Fibroblast of skin of back (primary cell): Measurements from ENCODE around the gene SNX9.

Experiments
- DNase-seq: peaks from one replicate; pipeline ENCODE4 v3.0.0-alpha.2; 2013

SNX9 gene

GRCh38 chr6:157981395-157982101 is 158.5 kb downstream of the SNX9 start, which contains the start of gene SYNJ2:
Gene SYNJ2, plus strand, starts transcription at chr6:157981863. Its CDS starts 99 bp downstream, at chr6:157981962.
- DNase-seq: peak; percentile 88

- DNase-seq: peak; percentile 37
Measured at GRCh38 chr6:157982102-157982562, 159.1 kb downstream of the SNX9 start.

GRCh38 chr6:157982563-157983405 is 159.7 kb downstream of the SNX9 start:
- peak; percentile 66 for DNase-seq

- DNase-seq: peak; percentile 26
Measured at GRCh38 chr6:157983406-157984119, 160.5 kb downstream of the SNX9 start.

- DNase-seq: no peak
Measured at GRCh38 chr6:157984128-157984527, 161.1 kb downstream of the SNX9 start.

- DNase-seq: no peak
Measured at GRCh38 chr6:157984686-157985225, 161.7 kb downstream of the SNX9 start.

GRCh38 chr6:157985378-157986155 is 162.5 kb downstream of the SNX9 start:
- DNase-seq: no peak

GRCh38 chr6:157987788-157988699 is 165.0 kb downstream of the SNX9 start:
- DNase-seq: no peak

- DNase-seq: no peak
Measured at GRCh38 chr6:157988700-157989063, 165.6 kb downstream of the SNX9 start.

GRCh38 chr6:157989541-157990289 is 166.7 kb downstream of the SNX9 start:
- DNase-seq: peak; percentile 65

- DNase-seq: peak; percentile 63
Measured at GRCh38 chr6:157990321-157991066, 167.4 kb downstream of the SNX9 start.

- DNase-seq: no peak
Measured at GRCh38 chr6:157991067-157991432, 168.0 kb downstream of the SNX9 start.

GRCh38 chr6:157993076-157993475 is 170.0 kb downstream of the SNX9 start:
- no peak for DNase-seq

GRCh38 chr6:157994125-157994795 is 171.2 kb downstream of the SNX9 start:
- peak; percentile 22 for DNase-seq
